Stimulated activated CD8-positive, alpha-beta memory T cell treated with anti-CD3 and anti-CD28 coated beads, Interleukin-12 subunit alpha, Interleukin-12 subunit beta, amount 100 ng/mL, for 1 hour (primary cell): ENCODE data around the gene PEAR1.

Experiments
- DNase-seq: peaks from one replicate; pipeline ENCODE4 v3.0.0-alpha.2; 2020; ENCODE audit warnings: low read depth

PEAR1 gene

GRCh38 chr1:156938813-156939212 lies 45.3 kb downstream of the PEAR1 start:
- no peak for DNase-seq

DNA sequence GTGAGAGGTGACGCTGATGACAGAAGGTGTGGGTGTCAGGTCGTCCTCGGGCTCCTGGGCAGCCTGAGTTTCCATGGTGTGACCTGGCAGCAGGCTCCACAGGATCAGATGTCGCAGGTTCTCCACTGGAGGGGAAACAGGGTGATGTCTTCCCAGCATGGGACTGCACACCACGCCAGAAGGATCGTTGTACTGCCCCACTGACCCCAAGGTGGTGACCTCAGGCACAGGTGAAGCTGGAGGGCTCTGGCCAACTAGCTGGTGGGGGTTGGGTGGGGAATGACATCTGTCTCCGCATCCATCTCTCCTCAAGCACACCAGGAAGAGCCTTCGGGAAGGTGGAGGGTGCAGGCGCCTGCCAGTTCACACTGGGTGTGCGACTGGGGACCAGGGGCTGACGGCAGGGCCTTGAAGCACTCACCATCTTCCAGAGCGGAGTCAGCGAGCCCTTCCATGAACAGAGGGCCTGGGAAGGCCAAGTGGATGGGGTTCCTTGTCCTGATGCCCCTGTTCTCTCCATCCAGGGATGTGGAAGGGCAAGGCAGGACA lies 46.3 kb downstream of the PEAR1 start:
- DNase-seq = no peak

DNA sequence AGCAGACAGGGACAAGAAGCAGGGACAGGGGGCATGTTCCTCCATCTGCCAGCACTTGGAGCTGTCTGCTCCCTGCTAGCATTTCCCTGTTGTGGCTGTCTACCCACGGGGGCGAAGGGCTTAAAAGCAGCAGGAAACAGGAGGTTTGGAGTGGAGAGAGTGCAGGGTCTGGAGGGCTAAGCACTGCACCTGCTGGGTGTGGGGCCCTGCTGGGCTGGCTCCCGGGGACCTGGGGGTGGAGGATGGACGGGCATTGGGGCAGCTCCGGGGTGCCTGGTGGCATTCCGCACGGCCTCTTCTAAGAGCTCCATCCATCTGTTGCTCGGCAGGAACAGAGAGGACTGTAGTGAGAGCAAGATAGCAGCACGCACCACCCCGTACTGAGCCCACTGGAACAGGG lies 48.2 kb downstream of the PEAR1 start:
- no peak for DNase-seq

DNA sequence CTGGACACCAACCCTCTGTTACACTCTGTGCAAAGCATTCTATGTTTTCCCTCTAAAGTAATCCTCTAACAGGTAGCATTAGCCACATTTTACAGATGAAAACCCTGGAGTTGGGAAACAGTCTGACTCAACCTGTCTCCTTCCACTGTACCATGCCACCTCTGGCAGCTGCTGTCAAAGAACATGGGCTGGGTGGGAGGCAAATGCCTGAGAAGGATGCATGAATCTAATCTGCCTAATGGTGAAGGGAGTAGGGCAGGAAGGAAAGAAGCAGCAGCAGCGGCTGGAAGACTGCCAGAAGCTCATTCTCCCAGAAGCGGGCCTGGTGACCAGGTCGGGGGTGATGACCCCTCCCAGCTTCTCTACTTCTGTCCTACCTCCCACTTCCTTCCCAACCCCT lies 48.7 kb downstream of the PEAR1 start:
- no peak for DNase-seq

- DNase-seq = no peak
Measured at GRCh38 chr1:156942576-156942975, 49.1 kb downstream of the PEAR1 start.

DNA sequence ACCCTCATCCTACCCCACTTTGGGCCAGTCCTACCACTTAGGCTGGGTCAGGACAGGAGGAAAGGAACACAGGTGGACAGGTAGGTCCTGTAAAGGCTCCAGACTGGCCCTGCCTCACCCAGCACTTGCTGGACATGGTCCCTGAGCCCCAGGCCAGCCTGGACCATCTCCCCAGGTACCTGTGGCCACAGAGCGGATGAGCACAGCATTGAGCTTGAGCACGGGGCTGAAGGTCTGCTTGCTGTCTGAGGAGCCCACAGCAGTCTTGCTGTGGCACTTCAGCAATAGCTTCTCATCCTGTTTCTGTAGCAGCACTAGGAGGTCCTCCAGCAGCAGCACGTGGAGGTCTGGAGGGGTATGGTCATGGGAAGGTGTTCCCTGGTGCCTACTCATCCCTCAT lies 50.2 kb downstream of the PEAR1 start:
- DNase-seq = no peak

- no peak for DNase-seq
Measured at GRCh38 chr1:156944268-156944667, 50.8 kb downstream of the PEAR1 start.

GRCh38 chr1:156944848-156945247 lies 51.3 kb downstream of the PEAR1 start:
- no peak for DNase-seq

DNA sequence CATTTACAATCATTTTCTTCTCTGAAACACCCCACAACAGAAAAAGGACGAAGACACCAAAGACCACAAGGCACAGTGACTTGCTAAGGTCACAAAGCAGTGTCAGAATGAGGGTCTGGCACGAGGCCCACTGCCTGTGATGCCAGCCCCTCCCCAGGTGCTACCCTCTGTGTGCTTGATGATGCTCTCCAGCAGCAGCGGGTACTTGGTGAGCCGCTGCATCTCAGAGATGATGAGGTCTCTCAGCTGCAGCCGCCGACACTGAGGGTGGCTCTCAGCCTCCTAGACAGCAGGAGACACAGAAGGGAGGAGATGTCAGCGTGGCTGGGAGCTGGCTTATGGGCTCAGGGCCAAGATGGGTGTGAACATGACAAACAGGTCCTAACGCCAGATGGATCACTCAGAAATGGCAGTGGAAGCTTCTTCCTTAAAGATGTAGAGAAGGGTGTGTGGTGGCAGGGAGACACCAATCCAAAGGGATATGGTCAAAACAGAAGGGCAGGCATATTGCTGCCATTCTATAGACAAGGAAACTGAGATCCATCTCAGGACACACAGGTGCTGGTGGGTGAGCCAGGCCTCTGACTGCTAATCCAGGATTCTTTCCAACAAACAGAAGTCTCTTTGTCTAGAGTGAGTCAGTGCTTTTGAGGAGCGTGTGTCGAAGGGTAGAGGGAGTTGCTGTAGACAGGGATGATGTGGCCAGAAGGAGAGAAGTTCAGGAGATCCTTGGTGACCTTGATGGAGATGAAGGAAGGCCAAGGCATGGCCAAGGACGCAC lies 52.6 kb downstream of the PEAR1 start:
- no peak for DNase-seq

DNA sequence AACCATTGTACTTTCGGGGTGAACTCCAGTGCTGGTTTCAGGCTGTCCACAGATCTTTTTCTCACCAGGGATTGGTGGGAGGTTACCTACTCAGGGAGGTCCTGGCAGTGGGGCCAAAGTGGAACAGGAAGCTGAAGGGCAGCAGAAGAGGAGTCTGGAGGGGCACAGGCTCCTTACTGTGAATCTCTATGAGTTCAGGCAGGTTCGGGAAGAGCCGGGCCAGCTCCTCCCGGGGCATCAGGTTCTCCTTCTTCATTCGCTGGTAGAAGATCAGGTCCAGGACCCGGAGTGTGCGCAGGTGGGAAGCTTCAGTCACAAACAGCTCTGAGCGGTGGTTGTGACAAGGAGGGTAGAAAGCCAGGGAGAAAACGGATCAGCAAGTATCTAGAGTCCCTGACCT lies 53.6 kb downstream of the PEAR1 start:
- no peak for DNase-seq

- no peak for DNase-seq
Measured at GRCh38 chr1:156947818-156948525, 54.5 kb downstream of the PEAR1 start.

DNA sequence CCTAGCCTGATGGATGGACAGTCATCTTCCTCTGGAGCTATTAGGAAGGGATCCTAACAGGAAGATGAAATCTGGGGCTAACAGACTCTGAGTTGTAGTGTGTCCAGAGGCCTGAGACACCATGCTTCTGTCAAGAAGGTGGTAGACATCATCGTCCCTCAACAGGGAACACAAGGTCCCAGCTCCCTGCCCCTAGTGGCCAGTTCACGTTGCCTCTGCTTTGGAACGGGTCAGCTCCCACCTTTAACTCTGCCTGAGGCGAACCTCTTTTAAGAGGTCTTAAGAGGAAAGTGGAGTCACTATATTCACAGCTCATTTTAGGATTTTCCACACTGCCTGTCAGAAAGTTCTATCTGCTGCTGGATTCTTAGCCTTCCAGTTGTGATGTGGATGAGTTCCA lies 55.2 kb downstream of the PEAR1 start:
- DNase-seq = no peak

DNA sequence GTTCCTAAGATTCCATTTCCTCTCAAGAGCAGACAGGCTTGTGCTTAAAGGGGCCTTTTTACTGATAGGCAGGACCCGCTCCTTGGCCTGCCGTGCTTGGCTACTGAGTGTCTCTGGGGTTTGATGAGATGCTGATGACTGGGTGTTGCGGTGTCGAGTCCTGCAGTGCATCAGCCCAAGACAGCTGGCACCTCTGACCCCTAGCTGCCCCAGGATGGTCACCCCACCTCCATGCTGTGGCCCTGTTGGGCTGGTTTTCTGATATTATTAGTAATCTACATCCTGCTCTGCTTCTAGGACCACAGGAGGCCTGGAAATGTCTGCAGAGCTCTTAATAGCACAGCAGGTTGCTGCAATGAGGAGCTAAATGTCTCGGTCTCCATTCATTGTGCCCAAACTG lies 55.6 kb downstream of the PEAR1 start:
- no peak for DNase-seq

- DNase-seq = no peak
Measured at GRCh38 chr1:156951371-156951770, 57.9 kb downstream of the PEAR1 start.

DNA sequence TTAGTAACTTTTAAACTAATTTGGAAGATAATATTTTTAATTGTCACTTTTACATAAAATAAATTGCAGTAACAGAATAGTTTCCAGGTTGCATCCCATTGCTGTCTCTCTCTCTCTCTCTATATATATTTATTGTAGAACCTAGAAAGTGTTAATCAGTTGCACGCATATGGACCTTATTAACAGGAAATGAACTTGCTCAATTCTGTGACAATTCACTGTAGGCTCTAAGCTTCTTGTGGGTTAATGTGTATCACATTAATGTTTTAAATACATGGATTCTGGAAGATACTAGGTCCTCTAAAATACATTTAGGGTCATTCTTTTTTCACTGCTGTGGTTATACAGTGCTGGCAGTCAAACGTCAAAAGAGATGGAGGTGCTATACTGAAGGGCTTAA lies 60.1 kb downstream of the PEAR1 start:
- no peak for DNase-seq

DNA sequence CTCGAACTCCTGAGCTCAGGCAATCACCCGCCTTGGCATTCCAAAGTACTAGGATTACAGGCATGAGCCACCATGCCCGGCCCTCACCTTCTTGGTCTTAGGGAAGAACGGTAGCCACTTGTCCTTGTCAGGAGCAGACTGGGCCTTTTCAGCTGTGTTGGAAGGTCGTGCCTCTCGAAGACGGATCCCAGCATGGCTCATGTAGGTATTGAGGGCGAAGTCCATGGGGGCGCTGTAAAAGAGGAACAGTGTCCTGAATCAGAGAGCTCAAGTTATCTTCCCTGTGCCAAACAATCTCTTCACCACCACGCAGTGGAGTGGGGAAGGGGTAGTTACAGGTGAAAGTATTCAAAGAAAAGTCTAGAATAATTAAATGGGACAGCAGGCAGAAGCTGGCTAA lies 62.8 kb downstream of the PEAR1 start:
- DNase-seq = no peak

DNA sequence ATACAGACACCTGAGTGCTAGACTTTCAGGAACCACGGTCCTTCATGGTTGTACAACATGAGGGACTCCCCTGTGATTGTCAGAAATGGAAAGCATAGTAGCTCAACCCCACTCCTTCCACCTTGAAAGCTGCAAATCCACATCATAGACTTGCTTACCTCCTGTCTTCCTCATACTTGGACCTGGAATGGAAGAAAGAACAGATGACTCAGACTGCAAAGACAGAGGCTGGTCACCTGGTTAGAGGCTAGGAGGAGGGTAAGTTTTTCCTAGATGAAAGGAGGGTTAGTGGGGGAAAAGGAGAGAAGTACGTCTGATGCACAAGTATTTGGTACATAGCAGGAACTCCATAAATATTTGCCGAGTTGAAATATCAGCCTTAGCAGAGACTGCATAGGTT lies 64.1 kb downstream of the PEAR1 start:
- no peak for DNase-seq

DNA sequence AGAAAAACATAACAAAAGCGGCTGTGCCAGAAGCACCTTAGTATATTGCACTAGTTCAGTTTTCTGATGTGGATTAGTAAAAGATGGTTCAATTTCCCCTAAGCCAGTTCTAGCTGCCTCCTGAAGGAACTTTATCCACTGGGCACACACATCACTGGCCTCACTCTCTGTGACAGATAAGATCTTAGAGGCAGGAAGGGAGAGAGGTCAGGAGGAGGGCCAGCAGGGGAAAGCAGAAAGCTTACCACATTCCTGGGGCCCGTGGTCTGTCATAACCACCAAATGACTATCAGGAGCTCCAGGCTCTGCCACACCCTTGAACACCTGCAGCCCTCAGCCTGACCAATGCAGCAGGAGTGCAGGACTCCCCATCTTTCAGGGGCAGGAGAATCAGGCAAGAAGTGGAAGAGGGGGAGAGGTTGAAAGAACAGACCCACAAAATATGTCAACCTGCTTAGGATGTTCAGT lies 64.8 kb downstream of the PEAR1 start:
- no peak for DNase-seq

- DNase-seq = no peak
Measured at GRCh38 chr1:156959414-156959813, 65.9 kb downstream of the PEAR1 start.

GRCh38 chr1:156959925-156960324 lies 66.4 kb downstream of the PEAR1 start:
- no peak for DNase-seq

- DNase-seq = no peak
Measured at GRCh38 chr1:156961709-156962108, 68.2 kb downstream of the PEAR1 start.

- DNase-seq = peak; percentile 12
Measured at GRCh38 chr1:156963621-156964020, 70.1 kb downstream of the PEAR1 start.

DNA sequence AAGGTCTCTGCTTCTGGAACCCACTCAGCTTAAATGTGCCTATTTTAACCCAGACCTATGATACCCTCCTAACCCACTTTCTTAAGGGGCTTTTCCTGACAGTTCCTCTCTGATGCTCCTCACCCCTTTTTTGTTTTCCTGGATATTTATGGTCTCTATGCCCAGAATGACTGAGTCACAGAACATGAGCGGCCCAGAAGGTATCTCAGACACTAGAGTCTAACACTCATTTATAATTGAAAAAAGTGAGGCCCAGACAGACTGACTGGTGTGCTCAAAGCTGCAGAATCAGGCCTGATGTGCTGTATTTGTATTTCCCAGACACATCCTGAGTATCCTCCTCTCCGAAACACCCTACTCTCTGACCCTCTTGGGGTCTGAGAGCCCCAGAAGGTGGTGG lies 70.9 kb downstream of the PEAR1 start:
- no peak for DNase-seq
